ENCODE data around the gene CDK6. TPM values are rescaled to one million over a fixed set of nuclear protein-coding genes. Genes with fewer than 3 reads are reported as not detected.

Gene CDK6
- total RNA-seq, 1 donor from 2014 or later = 23.6 TPM

GRCh38 chr7:92632791-92633190, 203.6 kb downstream of the CDK6 start:
- intact Hi-C loops (cut with DNase I) = loop anchor here (5.0 kb wide), 2 partner anchors 50 to 65 kb away; no protein-coding TSS in a partner anchor
- no peak for ATAC-seq
- no peak for DNase-seq (ENCODE audit: missing footprints)

GRCh38 chr7:92631850-92632487, 204.4 kb downstream of the CDK6 start:
- intact Hi-C loops (cut with DNase I) = loop anchor here (5.0 kb wide), 2 partner anchors 50 to 65 kb away; no protein-coding TSS in a partner anchor
- no peak for ATAC-seq
- no peak for DNase-seq (ENCODE audit: missing footprints)

- ATAC-seq (no peak), DNase-seq (ENCODE audit: missing footprints) (no peak)
- intact Hi-C loops (cut with DNase I) = loop anchor here (5.0 kb wide), 2 partner anchors 51 to 66 kb away; no protein-coding TSS in a partner anchor
Observed at GRCh38 chr7:92631067-92631849, 205.1 kb downstream of the CDK6 start.

GRCh38 chr7:92629779-92630178, 206.6 kb downstream of the CDK6 start:
- no peak for ATAC-seq
- intact Hi-C loops (cut with DNase I) = loop anchor here (5.0 kb wide), 2 partner anchors 53 to 68 kb away; no protein-coding TSS in a partner anchor
- no peak for DNase-seq (ENCODE audit: missing footprints)

- no peak for ATAC-seq
- intact Hi-C loops (cut with DNase I) = no loop called here
Observed at GRCh38 chr7:92627956-92628355, 208.4 kb downstream of the CDK6 start.

GRCh38 chr7:92626281-92626809, 210.0 kb downstream of the CDK6 start:
- ATAC-seq = no peak
- no peak for DNase-seq (ENCODE audit: missing footprints)
- intact Hi-C loops (cut with DNase I) = no loop called here

More at GRCh38 chr7:92627956-92628355, 208.4 kb downstream of the CDK6 start:
- DNase-seq (ENCODE audit: missing footprints) = no peak

GRCh38 chr7:92625617-92626016, 210.8 kb downstream of the CDK6 start:
- no peak for DNase-seq (ENCODE audit: missing footprints)
- ATAC-seq = no peak
- intact Hi-C loops (cut with DNase I) = no loop called here

- DNase-seq (ENCODE audit: missing footprints) (no peak), ATAC-seq (no peak)
- intact Hi-C loops (cut with DNase I) = loop anchor here (5.0 kb wide), 2 partner anchors 258 to 363 kb away; no protein-coding TSS in a partner anchor
Observed at GRCh38 chr7:92624298-92624996, 211.9 kb downstream of the CDK6 start.

GRCh38 chr7:92623544-92623943, 212.8 kb downstream of the CDK6 start:
- no peak for DNase-seq (ENCODE audit: missing footprints)
- intact Hi-C loops (cut with DNase I) = loop anchor here (5.0 kb wide), 2 partner anchors 259 to 364 kb away; no protein-coding TSS in a partner anchor
- no peak for ATAC-seq

- intact Hi-C loops (cut with DNase I) = loop anchor here (5.0 kb wide), 2 partner anchors 260 to 365 kb away; no protein-coding TSS in a partner anchor
- DNase-seq (ENCODE audit: missing footprints) = no peak
- no peak for ATAC-seq
Observed at GRCh38 chr7:92622685-92623084, 213.7 kb downstream of the CDK6 start.

- ATAC-seq (no peak), DNase-seq (ENCODE audit: missing footprints) (no peak)
- intact Hi-C loops (cut with DNase I) = loop anchor here (5.0 kb wide), 2 partner anchors 260 to 365 kb away; no protein-coding TSS in a partner anchor
Observed at GRCh38 chr7:92622030-92622429, 214.3 kb downstream of the CDK6 start.

- intact Hi-C loops (cut with DNase I) = loop anchor here (1.0 to 5.0 kb wide), 5 partner anchors 77 to 434 kb away; no protein-coding TSS in a partner anchor
- ATAC-seq = no peak
- DNase-seq (ENCODE audit: missing footprints) = no peak
Observed at GRCh38 chr7:92621561-92622023, 214.8 kb downstream of the CDK6 start.

GRCh38 chr7:92621026-92621540, 215.3 kb downstream of the CDK6 start:
- peak; percentile 76 for ATAC-seq
- intact Hi-C loops (cut with DNase I) = loop anchor here (1.0 to 5.0 kb wide), 5 partner anchors 78 to 434 kb away; no protein-coding TSS in a partner anchor
- DNase-seq (ENCODE audit: missing footprints) = no peak

GRCh38 chr7:92615861-92616260, 220.5 kb downstream of the CDK6 start:
- DNase-seq (ENCODE audit: missing footprints) (no peak), ATAC-seq (no peak)
- intact Hi-C loops (cut with DNase I) = no loop called here

GRCh38 chr7:92614660-92615174, 221.7 kb downstream of the CDK6 start:
- intact Hi-C loops (cut with DNase I) = no loop called here
- DNase-seq (ENCODE audit: missing footprints) = no peak
- ATAC-seq = peak; percentile 53

- ATAC-seq (no peak), DNase-seq (ENCODE audit: missing footprints) (no peak)
- intact Hi-C loops (cut with DNase I) = no loop called here
Observed at GRCh38 chr7:92613720-92614119, 222.7 kb downstream of the CDK6 start.

GRCh38 chr7:92613214-92613613, 223.2 kb downstream of the CDK6 start:
- intact Hi-C loops (cut with DNase I) = no loop called here
- no peak for ATAC-seq
- DNase-seq (ENCODE audit: missing footprints) = no peak

GRCh38 chr7:92612501-92612900, 223.9 kb downstream of the CDK6 start:
- intact Hi-C loops (cut with DNase I) = no loop called here
- DNase-seq (ENCODE audit: missing footprints) (no peak), ATAC-seq (no peak)
